Activated naive CD4-positive, alpha-beta T cell treated with anti-CD3 and anti-CD28 coated beads, Interleukin-2, amount 10 ng/mL, durations not matched to agents 7 days and 5 days (primary cell): Measurements from ENCODE around the gene OR10A7.
A peak's percentile ranks its signal among the peaks of the same experiment; 100 is the strongest.
"Not testable (repeated sequence)": the region's sequence is repeated elsewhere in the genome, so short reads cannot be mapped to it uniquely, and the experiment has no call there.

Experiments used
- CTCF ChIA-PET: fragments of 350-600 bp; sonication (Branson Sonifier 250); formaldehyde crosslinking; loops from one replicate; lab custom pipeline; 2021; ENCODE audit warnings: antibody characterized with exemption; lab: Charles Lee
- DNase-seq: peaks from one replicate; pipeline ENCODE4 v3.0.0-alpha.2; 2020
- H3K27ac Mint-ChIP-seq: one replicate; pipeline ENCODE4 v1.8.0; 2021; ENCODE audit warnings: mild to moderate bottlenecking, moderate library complexity, mixed read lengths
- H3K27me3 Mint-ChIP-seq: one replicate; pipeline ENCODE4 v1.8.0; 2021; ENCODE audit warnings: mild to moderate bottlenecking, mixed read lengths
- H3K36me3 Mint-ChIP-seq: one replicate; pipeline ENCODE4 v1.8.0; 2021; ENCODE audit warnings: mixed read lengths
- H3K4me1 Mint-ChIP-seq: one replicate; pipeline ENCODE4 v1.8.0; 2021; ENCODE audit warnings: mixed read lengths
- H3K4me3 Mint-ChIP-seq: one replicate; pipeline ENCODE4 v1.8.0; 2021; ENCODE audit warnings: mild to moderate bottlenecking, moderate library complexity, mixed read lengths
- H3K9me3 Mint-ChIP-seq: one replicate; pipeline ENCODE4 v1.8.0; 2021; ENCODE audit warnings: mixed read lengths

The OR10A7 gene, protein sequence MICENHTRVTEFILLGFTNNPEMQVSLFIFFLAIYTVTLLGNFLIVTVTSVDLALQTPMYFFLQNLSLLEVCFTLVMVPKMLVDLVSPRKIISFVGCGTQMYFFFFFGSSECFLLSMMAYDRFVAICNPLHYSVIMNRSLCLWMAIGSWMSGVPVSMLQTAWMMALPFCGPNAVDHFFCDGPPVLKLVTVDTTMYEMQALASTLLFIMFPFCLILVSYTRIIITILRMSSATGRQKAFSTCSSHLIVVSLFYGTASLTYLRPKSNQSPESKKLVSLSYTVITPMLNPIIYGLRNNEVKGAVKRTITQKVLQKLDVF

DNA sequence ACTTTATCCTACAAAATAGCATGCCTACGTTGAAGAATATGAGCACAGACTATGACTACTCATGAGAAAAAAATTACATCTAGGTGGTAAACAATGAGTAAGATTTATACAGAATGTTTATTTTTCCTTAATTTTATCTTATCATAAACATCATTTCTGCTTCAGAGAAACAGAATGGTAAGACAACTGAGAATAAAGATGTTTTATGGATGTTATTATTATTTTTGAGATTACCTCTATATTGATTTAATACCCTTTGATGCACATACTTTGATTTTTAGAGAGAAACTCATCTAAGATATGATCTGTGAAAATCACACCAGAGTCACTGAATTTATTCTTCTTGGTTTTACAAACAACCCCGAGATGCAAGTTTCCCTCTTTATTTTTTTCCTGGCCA is at the start of gene OR10A7:
Gene OR10A7, plus strand, starts transcription at position 301 of the 400 bp plus-strand sequence. Its CDS starts 0 bp downstream, at position 301.
- CTCF ChIA-PET = no interaction called here
- Mint-ChIP-seq H3K4me1 (no peaks in the 10 kb centered on the region), H3K27me3 (no peaks in the 10 kb centered on the region), H3K36me3 (no peaks in the 10 kb centered on the region), H3K27ac (no peak within 1 kb of the TSS), H3K9me3 (no peaks in the 10 kb centered on the region), H3K4me3 (no peak within 1 kb of the TSS)
- DNase-seq = no peak

- Mint-ChIP-seq H3K4me1 (no peaks in the 10 kb centered on the region), H3K27ac (no peak overlapping the region), H3K9me3 (no peaks in the 10 kb centered on the region), H3K4me3 (no peak overlapping the region), H3K27me3 (peaks cover 13% of the 10 kb centered on the region), H3K36me3 (no peaks in the 10 kb centered on the region)
- DNase-seq = no peak
- CTCF ChIA-PET = no interaction called here
Measured at GRCh38 chr12:55171445-55171844, 49.4 kb upstream of the OR10A7 start.

DNA sequence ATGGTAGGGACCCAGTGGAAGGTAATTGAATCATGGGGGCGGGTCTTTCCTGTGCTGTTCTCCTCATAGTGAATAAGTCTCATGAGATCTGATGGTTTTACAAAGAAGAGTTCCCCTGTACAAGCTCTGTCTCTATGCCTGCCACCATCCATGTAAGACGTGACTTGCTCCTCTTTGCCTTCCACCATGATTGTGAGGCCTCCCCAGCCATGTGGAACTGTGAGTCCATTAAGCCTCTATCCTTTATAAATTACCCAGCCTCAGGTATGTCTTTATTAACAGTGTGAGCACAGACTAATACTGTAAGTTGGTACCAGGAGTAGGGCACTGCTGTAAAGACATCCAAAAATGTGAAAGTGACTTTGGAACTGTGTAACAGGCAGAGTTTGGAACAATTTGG is 49.0 kb upstream of the OR10A7 start:
- CTCF ChIA-PET, DNase-seq, H3K27ac Mint-ChIP-seq, H3K9me3 Mint-ChIP-seq, H3K4me3 Mint-ChIP-seq, H3K4me1 Mint-ChIP-seq, H3K27me3 Mint-ChIP-seq, H3K36me3 Mint-ChIP-seq: not testable (repeated sequence)

DNA sequence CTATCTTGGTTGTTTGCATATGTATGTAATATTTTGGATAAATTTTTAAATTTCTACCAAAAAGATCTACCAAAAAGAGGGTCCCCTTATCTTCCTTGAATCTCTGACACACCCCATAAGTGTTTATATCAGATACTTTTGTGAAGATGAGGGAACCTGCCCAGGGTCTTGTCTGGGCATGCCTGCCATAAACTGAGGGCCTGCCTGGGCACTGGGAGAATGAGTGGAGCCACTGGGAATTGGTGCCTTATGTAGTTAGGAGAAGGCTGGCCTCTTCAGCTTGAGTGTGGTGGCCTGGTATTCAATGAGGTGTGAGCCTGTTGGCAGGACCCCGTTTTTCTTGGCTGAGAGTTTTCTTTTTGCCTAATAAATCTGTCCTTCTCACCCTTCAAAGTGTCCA is 48.1 kb upstream of the OR10A7 start:
- Mint-ChIP-seq H3K4me3 (no peak overlapping the region), H3K27me3 (peaks cover 10% of the 10 kb centered on the region), H3K36me3 (no peaks in the 10 kb centered on the region), H3K9me3 (no peaks in the 10 kb centered on the region), H3K4me1 (no peaks in the 10 kb centered on the region), H3K27ac (no peak overlapping the region)
- DNase-seq = no peak
- CTCF ChIA-PET = no interaction called here

DNA sequence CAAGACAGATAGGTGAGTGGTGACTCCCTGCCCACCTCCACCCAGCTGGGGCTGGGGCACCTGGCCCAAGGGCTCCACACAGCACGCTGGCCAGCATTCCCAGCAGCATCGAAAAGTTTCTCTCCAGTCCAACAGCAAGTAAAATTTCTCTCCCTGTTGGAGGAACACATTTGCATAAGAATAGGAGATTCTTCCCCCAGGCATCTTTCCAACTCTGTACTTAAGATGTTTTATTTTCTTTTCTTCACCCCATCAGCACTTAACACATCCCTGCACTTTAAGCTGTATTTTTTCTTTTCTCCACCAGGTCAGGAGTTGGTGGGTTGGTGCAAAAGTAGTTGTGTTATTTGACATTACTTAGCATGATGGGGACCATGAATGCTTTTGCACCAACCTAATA is 47.4 kb upstream of the OR10A7 start:
- no peak overlapping the region for H3K4me3 Mint-ChIP-seq
- H3K36me3 Mint-ChIP-seq = no peaks in the 10 kb centered on the region
- H3K9me3 Mint-ChIP-seq = no peaks in the 10 kb centered on the region
- no peaks in the 10 kb centered on the region for H3K4me1 Mint-ChIP-seq
- no peak overlapping the region for H3K27ac Mint-ChIP-seq
- CTCF ChIA-PET = interaction anchor here (0.6 kb wide), 1 partner anchor 13 kb away, joined by 3 read pairs; no protein-coding TSS in a partner anchor
- peaks cover 16% of the 10 kb centered on the region for H3K27me3 Mint-ChIP-seq
- DNase-seq = no peak

DNA sequence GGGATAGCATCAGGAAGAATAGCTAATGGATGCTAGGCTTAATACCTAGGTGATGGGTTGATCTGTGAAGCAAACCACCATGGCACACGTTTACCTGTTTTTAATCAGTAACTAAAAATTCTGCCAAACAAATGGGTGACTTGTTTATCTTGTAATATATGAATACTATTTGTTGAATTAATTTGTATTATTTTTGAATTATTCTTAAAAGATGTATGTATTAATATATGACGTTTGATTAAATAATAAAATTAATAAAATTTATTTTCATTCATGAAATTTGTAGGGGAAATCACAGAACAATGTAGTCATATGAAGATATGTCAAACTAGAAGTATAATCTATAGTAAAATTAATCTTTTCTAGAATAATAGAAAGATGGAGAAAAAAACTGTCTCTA is 32.3 kb upstream of the OR10A7 start:
- DNase-seq = no peak
- Mint-ChIP-seq H3K36me3 (no peaks in the 10 kb centered on the region), H3K4me3 (no peak overlapping the region), H3K9me3 (no peaks in the 10 kb centered on the region), H3K27ac (no peak overlapping the region), H3K4me1 (no peaks in the 10 kb centered on the region), H3K27me3 (peaks cover 5% of the 10 kb centered on the region)
- CTCF ChIA-PET = interaction anchor here (1.0 to 2.2 kb wide), 2 partner anchors 430 to 439 kb away, joined by 3 to 9 read pairs; no protein-coding TSS in a partner anchor

GRCh38 chr12:55188974-55189556 is 31.8 kb upstream of the OR10A7 start:
- H3K27ac Mint-ChIP-seq = no peak overlapping the region
- DNase-seq = peak; percentile 56
- CTCF ChIA-PET = interaction anchor here (0.5 to 2.2 kb wide), 4 partner anchors 429 to 467 kb away, joined by 3 to 9 read pairs (median 4); no protein-coding TSS in a partner anchor
- no peaks in the 10 kb centered on the region for H3K9me3 Mint-ChIP-seq
- H3K4me1 Mint-ChIP-seq = no peaks in the 10 kb centered on the region
- H3K36me3 Mint-ChIP-seq = no peaks in the 10 kb centered on the region
- no peak overlapping the region for H3K4me3 Mint-ChIP-seq
- peaks cover 5% of the 10 kb centered on the region for H3K27me3 Mint-ChIP-seq

GRCh38 chr12:55194382-55194781 is 26.4 kb upstream of the OR10A7 start:
- Mint-ChIP-seq H3K27me3 (peaks cover 11% of the 10 kb centered on the region), H3K4me1 (no peaks in the 10 kb centered on the region), H3K27ac (no peak overlapping the region), H3K9me3 (no peaks in the 10 kb centered on the region), H3K4me3 (no peak overlapping the region), H3K36me3 (no peaks in the 10 kb centered on the region)
- DNase-seq = no peak
- CTCF ChIA-PET = no interaction called here

GRCh38 chr12:55226523-55226922 is 5.7 kb downstream of the OR10A7 start:
- Mint-ChIP-seq H3K4me3 (no peak overlapping the region), H3K27me3 (no peaks in the 10 kb centered on the region), H3K9me3 (no peaks in the 10 kb centered on the region), H3K27ac (no peak overlapping the region), H3K36me3 (no peaks in the 10 kb centered on the region), H3K4me1 (no peaks in the 10 kb centered on the region)
- DNase-seq = no peak
- CTCF ChIA-PET = no interaction called here

GRCh38 chr12:55227643-55228042 is 6.8 kb downstream of the OR10A7 start:
- H3K36me3 Mint-ChIP-seq = no peaks in the 10 kb centered on the region
- no peak overlapping the region for H3K27ac Mint-ChIP-seq
- no peaks in the 10 kb centered on the region for H3K27me3 Mint-ChIP-seq
- no peaks in the 10 kb centered on the region for H3K4me1 Mint-ChIP-seq
- no peaks in the 10 kb centered on the region for H3K9me3 Mint-ChIP-seq
- H3K4me3 Mint-ChIP-seq = no peak overlapping the region
- CTCF ChIA-PET = no interaction called here
- no peak for DNase-seq

DNA sequence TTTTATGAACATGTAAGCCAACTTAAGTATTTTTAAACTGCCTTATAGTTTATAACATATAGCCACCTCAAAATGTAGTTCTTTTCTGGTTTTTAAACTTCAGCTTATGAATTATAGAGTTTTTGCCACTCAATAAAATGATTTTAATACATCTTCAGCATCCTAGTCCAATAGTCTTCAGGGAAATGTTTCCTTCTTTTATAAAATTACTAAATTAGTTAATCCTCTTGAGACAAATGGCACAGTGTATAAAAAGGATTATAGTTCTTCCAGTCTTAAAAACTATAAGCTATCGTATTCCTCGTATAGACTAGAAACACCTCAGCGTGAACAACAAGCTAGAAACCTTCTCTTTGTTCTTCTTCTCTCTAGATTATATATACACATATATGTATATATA is 23.5 kb downstream of the OR10A7 start, which contains the start of gene OR6C74:
Gene OR6C74, plus strand, starts transcription at position 301 of the 400 bp plus-strand sequence. CDS start 2,679 bp downstream, outside the sequence.
- CTCF ChIA-PET = no interaction called here
- H3K4me1 Mint-ChIP-seq = no peaks in the 10 kb centered on the region
- H3K36me3 Mint-ChIP-seq = no peaks in the 10 kb centered on the region
- no peak within 1 kb of the TSS for H3K27ac Mint-ChIP-seq
- DNase-seq = no peak
- no peaks in the 10 kb centered on the region for H3K9me3 Mint-ChIP-seq
- no peak within 1 kb of the TSS for H3K4me3 Mint-ChIP-seq
- H3K27me3 Mint-ChIP-seq = peaks cover 4% of the 10 kb centered on the region

GRCh38 chr12:55246159-55246558 is 25.3 kb downstream of the OR10A7 start:
- CTCF ChIA-PET = interaction anchor here (0.7 kb wide), 1 partner anchor 588 kb away, joined by 3 read pairs; no protein-coding TSS in a partner anchor
- no peak overlapping the region for H3K4me3 Mint-ChIP-seq
- no peaks in the 10 kb centered on the region for H3K36me3 Mint-ChIP-seq
- no peak for DNase-seq
- H3K4me1 Mint-ChIP-seq = no peaks in the 10 kb centered on the region
- H3K27me3 Mint-ChIP-seq = peaks cover 4% of the 10 kb centered on the region
- no peaks in the 10 kb centered on the region for H3K9me3 Mint-ChIP-seq
- no peak overlapping the region for H3K27ac Mint-ChIP-seq

- Mint-ChIP-seq H3K4me1 (no peaks in the 10 kb centered on the region), H3K36me3 (no peaks in the 10 kb centered on the region), H3K9me3 (no peaks in the 10 kb centered on the region), H3K4me3 (no peak overlapping the region), H3K27ac (no peak overlapping the region), H3K27me3 (peaks cover 4% of the 10 kb centered on the region)
- no peak for DNase-seq
- CTCF ChIA-PET = no interaction called here
Measured at GRCh38 chr12:55250944-55251343, 30.1 kb downstream of the OR10A7 start.

DNA sequence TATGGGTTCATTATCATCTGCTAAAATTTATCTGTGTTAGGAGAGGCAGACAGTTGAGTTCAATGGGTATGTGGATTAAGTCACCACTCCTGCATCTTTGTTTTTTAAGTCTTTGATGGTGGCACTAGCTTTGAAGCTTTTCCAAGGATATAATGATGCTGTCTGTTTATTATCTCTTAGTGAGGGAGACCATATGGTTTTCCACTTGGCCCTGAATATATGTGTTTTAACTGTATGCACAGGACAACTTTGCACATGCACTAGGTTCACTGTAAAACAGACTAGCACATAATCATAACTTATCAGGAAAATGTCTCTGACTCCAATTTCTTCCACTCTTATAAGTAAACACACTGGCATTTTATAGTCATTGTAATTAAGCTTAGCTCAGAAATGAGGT is 32.5 kb downstream of the OR10A7 start:
- Mint-ChIP-seq H3K27me3 (no peaks in the 10 kb centered on the region), H3K4me3 (no peak overlapping the region)
- no peak for DNase-seq

GRCh38 chr12:55256831-55257230 is 36.0 kb downstream of the OR10A7 start:
- Mint-ChIP-seq H3K4me3 (no peak overlapping the region), H3K9me3 (no peaks in the 10 kb centered on the region), H3K27me3 (no peaks in the 10 kb centered on the region), H3K4me1 (no peaks in the 10 kb centered on the region), H3K27ac (no peak overlapping the region), H3K36me3 (no peaks in the 10 kb centered on the region)
- CTCF ChIA-PET = no interaction called here
- no peak for DNase-seq

More for the DNA sequence above, 32.5 kb downstream of the OR10A7 start:
- no peaks in the 10 kb centered on the region for H3K36me3 Mint-ChIP-seq
- CTCF ChIA-PET = no interaction called here
- H3K9me3 Mint-ChIP-seq = no peaks in the 10 kb centered on the region
- no peaks in the 10 kb centered on the region for H3K4me1 Mint-ChIP-seq
- H3K27ac Mint-ChIP-seq = no peak overlapping the region
